ENCODE measurements around the gene SLC25A27.

The SLC25A27 gene

GRCh38 chr6:46689657-46690056 lies 36.9 kb downstream of the SLC25A27 start:
- ATAC-seq = no peak
- no peak for TF ChIP-seq ZFP3 (CRISPR knock-in tag; IDR thresholded peaks at IDR 0.05)
- TF ChIP-seq ZNF565 (CRISPR knock-in tag; conservative IDR thresholded peaks at IDR 0.05; ENCODE audit: low read depth) = no peak
- no peak for TF ChIP-seq GLIS3 (CRISPR knock-in tag; IDR thresholded peaks at IDR 0.05)
- TF ChIP-seq CSDC2 (CRISPR knock-in tag; IDR thresholded peaks at IDR 0.05) = no peak
- TF ChIP-seq ARNTL (CRISPR knock-in tag; IDR thresholded peaks at IDR 0.05; ENCODE audit: borderline replicate concordance, low read depth) = no peak
- TF ChIP-seq RARB (CRISPR knock-in tag; IDR thresholded peaks at IDR 0.05) = no peak
- TF ChIP-seq TCF4 (CRISPR knock-in tag; IDR thresholded peaks at IDR 0.05; ENCODE audit: borderline replicate concordance) = no peak
- TF ChIP-seq ZNF70 (CRISPR knock-in tag; IDR thresholded peaks at IDR 0.05) = no peak
- TF ChIP-seq ZFP30 (CRISPR knock-in tag; IDR thresholded peaks at IDR 0.05) = no peak
- no peak for TF ChIP-seq POU6F1 (CRISPR knock-in tag; IDR thresholded peaks at IDR 0.05; ENCODE audit: borderline replicate concordance, low read depth)
- no peak for TF ChIP-seq ZNF8 (CRISPR knock-in tag; IDR thresholded peaks at IDR 0.05)
- TF ChIP-seq ZC3H10 (CRISPR knock-in tag; IDR thresholded peaks at IDR 0.05) = no peak
- no peak for TF ChIP-seq ISL1 (CRISPR knock-in tag; IDR thresholded peaks at IDR 0.05)
- TF ChIP-seq OSR1 (CRISPR knock-in tag; IDR thresholded peaks at IDR 0.05) = no peak
- no peak for TF ChIP-seq ESRRG (CRISPR knock-in tag; IDR thresholded peaks at IDR 0.05)
- no peak for TF ChIP-seq PPARA (CRISPR knock-in tag; IDR thresholded peaks at IDR 0.05; ENCODE audit: borderline replicate concordance)

GRCh38 chr6:46690141-46690755 lies 37.5 kb downstream of the SLC25A27 start:
- TF ChIP-seq ESRRG (CRISPR knock-in tag; IDR thresholded peaks at IDR 0.05) = no peak
- no peak for TF ChIP-seq GLIS3 (CRISPR knock-in tag; IDR thresholded peaks at IDR 0.05)
- ATAC-seq = no peak

GRCh38 chr6:46690911-46691451 lies 38.2 kb downstream of the SLC25A27 start:
- ATAC-seq = no peak
- no peak for TF ChIP-seq TOX (CRISPR knock-in tag; IDR thresholded peaks at IDR 0.05; ENCODE audit: borderline replicate concordance)

GRCh38 chr6:46699970-46700369 lies 47.2 kb downstream of the SLC25A27 start:
- ATAC-seq = no peak
- TF ChIP-seq TOX (CRISPR knock-in tag; IDR thresholded peaks at IDR 0.05; ENCODE audit: borderline replicate concordance) (no peak), CSDC2 (CRISPR knock-in tag; IDR thresholded peaks at IDR 0.05) (no peak), ARNTL (CRISPR knock-in tag; IDR thresholded peaks at IDR 0.05; ENCODE audit: borderline replicate concordance, low read depth) (no peak), ISL1 (CRISPR knock-in tag; IDR thresholded peaks at IDR 0.05) (no peak), ZNF70 (CRISPR knock-in tag; IDR thresholded peaks at IDR 0.05) (no peak), RARB (CRISPR knock-in tag; IDR thresholded peaks at IDR 0.05) (no peak), PATZ1 (CRISPR knock-in tag; IDR thresholded peaks at IDR 0.05; ENCODE audit: borderline replicate concordance) (no peak), SNAI2 (CRISPR knock-in tag; IDR thresholded peaks at IDR 0.05) (no peak), TCF4 (CRISPR knock-in tag; IDR thresholded peaks at IDR 0.05; ENCODE audit: borderline replicate concordance) (no peak), CSRNP3 (CRISPR knock-in tag; IDR thresholded peaks at IDR 0.05) (no peak), ZFP30 (CRISPR knock-in tag; IDR thresholded peaks at IDR 0.05) (no peak)

- ATAC-seq = no peak
- TF ChIP-seq CSDC2 (CRISPR knock-in tag; IDR thresholded peaks at IDR 0.05) (no peak), ZC3H10 (CRISPR knock-in tag; IDR thresholded peaks at IDR 0.05) (no peak), CREB5 (CRISPR knock-in tag; IDR thresholded peaks at IDR 0.05; ENCODE audit: low read depth) (no peak), GLIS3 (CRISPR knock-in tag; IDR thresholded peaks at IDR 0.05) (no peak), ZFP3 (CRISPR knock-in tag; IDR thresholded peaks at IDR 0.05) (no peak), RARB (CRISPR knock-in tag; IDR thresholded peaks at IDR 0.05) (no peak), POU6F1 (CRISPR knock-in tag; IDR thresholded peaks at IDR 0.05; ENCODE audit: borderline replicate concordance, low read depth) (no peak), PATZ1 (CRISPR knock-in tag; IDR thresholded peaks at IDR 0.05; ENCODE audit: borderline replicate concordance) (no peak)
These were observed 51.8 kb downstream of the SLC25A27 start for GRCh38 chr6:46704562-46704961.
